Superior temporal gyrus (tissue), 1 donor: Measurements from ENCODE around the gene ARFGEF2.
"Not testable (repeated sequence)": the region's sequence is repeated elsewhere in the genome, so short reads cannot be mapped to it uniquely, and the experiment has no call there.

Source experiments
- DNase-seq: peaks from one replicate; pipeline ENCODE4 v3.0.0-alpha.2; 2016; ENCODE audit errors: extremely low spot score

Gene ARFGEF2

DNA sequence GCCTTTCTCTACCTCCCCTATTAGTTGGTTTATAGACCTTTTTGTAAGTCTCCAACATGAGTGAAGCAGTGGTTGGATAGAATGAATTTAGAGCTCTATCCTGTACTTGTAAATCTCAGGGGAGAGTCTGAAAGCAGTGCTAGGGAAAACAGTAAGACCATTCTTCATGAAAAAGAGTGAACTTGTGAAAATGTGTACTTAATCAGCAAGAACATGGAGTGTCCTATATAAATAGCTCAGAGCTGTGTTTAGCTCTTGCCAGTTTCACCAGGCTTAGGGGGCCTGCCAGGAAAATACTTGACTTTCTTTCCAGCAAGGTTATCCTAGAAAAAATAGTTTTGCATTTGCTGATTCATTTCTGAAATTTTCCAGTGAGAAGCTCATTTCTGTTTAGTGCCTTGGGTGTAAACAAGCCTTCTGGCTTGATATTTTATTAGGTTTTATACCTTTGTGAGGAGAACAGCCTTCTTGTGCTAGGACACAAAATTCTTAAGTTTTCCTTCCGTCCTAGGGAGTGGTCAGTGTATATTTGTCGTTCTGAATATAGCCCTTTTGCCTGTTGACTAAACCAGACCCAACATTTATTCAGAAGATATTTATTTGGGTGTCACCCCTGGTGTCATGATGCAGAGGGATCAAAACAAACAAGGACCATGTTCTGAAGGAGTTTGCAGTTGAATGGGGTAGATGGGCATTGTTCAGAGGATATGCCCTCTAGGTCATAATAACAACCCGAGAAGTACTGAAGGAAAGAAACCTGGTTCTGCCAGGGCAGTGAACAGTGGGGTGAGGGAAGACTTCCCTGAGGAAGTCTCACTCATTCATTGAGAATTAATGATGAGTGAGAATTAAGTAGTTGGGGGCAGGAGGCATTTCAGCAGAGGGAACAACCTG lies 7.6 kb downstream of the ARFGEF2 start:
- DNase-seq, result peak; percentile 79

DNA sequence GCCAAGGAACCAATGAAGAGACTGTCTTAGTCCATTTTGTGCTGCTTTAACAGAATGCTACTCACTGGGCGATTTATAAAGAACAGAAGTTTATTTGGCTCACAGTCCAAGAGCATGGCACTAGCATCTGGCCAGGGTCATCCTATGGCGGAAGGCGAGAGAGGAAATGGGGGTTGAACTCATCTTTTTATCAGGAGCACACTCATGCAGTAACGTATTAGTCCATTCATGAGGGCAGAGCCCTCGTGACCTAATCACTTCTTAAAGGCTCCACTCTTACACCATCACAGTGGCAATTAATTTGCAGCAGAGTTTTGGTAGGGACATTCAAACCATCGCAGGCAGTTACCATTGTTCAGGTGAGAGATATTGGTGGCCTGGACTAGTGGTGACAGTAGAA lies 8.5 kb downstream of the ARFGEF2 start:
- DNase-seq, result no peak

DNA sequence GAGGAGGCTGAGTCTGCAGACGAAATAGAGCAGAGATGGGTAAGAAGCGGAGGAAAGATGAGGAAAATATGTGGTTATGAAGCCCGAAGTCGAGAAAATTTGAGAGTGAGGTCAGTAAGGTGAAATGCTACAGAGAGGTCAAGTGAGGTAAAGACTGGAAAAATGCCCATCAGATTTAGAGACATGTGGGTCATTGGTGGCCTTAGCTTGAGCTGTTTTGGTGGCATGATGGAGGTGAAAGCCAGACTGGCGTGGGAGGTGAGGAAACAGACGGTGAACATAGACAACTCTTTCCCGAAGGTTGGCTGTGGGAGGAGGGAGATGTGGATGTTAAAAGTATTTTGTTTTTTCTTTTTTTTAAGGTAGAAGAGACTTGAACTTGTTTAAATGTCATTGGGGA lies 9.4 kb downstream of the ARFGEF2 start:
- no peak for DNase-seq

DNA sequence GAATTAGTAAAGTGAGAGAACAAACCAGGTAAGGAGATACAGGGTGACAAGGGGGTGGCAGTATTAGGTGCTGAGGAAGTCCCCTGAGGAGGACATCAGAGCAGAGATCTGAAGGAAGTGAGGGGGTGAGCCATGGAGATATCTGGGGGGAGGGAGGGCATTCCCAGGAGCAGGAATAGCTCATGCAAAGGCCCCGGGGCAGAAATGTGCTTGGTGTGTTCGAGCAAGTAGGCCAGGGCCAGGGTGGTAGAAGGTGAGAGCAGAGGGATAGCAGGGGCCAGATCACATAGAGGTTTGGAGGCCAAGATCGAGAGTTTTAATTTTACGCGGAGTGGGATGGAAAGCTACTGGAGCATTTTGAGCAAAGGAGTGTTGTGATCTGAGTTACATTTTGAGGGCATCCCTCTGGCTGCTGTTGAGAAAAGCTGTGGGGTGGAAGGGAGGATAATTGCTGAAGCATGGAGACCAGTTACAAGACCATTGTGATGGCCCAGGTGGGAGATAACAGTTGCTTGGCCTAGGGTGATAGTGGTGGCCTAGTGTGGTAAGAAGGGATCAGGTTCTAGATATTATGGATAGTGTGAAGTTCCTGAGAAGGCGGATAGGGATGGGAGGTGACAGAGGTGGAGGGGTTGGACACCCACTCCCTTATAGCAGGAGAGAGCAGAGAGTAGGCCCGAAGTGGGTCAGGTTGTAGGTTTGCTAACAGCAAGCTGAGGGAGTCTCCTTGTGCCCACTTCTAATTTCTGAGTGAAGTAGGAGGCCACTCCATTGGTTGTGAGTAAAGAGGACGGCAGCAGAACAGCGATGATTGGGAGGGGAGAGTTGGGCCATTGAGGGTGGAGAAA lies 10.2 kb downstream of the ARFGEF2 start:
- DNase-seq, result no peak

GRCh38 chr20:48932375-48932941 lies 10.9 kb downstream of the ARFGEF2 start:
- no peak for DNase-seq

GRCh38 chr20:48933017-48933766 lies 11.7 kb downstream of the ARFGEF2 start:
- no peak for DNase-seq

DNA sequence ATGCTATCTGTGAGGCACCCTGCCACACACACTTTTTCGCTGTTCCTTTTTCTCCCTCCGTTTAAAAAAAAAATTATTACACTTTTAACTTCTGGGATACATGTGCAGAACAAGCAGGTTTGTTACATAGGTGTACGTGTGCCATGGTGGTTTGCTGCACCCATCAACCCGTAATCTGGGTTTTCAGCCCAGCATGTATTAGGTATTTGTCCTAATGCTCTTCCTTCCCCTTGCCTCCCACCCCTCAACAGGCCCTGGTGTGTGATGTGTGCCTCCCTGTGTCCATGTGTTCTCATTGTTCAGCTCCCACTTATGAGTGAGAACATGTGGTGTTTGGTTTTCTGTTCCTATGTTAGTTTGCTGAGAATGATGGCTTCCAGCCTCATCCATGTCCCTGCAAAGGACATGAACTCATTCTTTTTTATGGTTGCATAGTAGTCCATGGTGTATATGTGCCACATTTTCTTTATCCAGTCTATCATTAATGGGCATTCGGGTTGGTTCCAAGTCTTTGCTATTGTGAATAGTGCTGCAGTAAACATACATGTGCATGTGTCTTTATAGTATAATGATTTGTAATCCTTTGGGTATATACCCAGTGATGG lies 12.9 kb downstream of the ARFGEF2 start:
- not testable (repeated sequence) for DNase-seq

- not testable (repeated sequence) for DNase-seq
Observed at GRCh38 chr20:48934966-48935365, 13.5 kb downstream of the ARFGEF2 start.

DNA sequence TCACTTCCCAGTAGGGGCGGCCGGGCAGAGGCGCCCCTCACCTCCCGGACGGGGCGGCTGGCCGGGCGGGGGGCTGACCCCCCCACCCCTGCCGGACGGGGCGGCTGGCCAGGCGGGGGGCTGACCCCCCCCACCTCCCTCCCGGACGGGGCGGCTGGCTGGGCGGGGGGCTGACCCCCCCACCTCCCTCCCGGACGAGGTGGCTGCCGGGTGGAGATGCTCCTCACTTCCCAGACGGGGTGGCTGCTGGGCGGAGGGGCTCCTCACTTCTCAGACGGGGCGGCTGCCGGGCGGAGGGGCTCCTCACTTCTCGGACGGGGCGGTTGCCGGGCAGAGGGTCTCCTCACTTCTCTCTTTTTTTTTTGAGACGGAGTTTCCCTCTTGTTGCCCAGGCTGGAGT lies 14.7 kb downstream of the ARFGEF2 start:
- not testable (repeated sequence) for DNase-seq

DNA sequence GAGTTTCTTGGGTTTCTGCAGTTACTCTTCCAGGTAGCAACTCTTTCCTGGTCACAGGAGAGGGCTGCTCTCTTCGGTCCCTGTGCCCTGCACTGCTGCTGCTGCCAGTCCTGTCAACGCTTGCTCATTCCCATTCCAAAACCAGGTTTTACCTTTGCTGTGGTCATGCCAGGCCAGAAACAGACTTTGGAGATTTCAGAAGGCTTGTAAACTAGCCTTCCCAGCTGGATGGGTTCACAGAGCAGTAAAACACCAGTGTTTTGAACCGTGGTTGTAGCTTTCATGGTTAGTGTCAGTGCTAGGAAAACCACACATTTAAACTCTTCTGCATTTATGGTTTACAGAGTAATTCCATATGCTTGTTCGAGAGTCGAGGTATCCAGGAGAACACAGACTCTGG lies 16.2 kb downstream of the ARFGEF2 start:
- DNase-seq, result no peak

- DNase-seq, result no peak
Observed at GRCh38 chr20:48938670-48939069, 17.2 kb downstream of the ARFGEF2 start.

GRCh38 chr20:48940170-48940569 lies 18.7 kb downstream of the ARFGEF2 start:
- DNase-seq, result no peak

DNA sequence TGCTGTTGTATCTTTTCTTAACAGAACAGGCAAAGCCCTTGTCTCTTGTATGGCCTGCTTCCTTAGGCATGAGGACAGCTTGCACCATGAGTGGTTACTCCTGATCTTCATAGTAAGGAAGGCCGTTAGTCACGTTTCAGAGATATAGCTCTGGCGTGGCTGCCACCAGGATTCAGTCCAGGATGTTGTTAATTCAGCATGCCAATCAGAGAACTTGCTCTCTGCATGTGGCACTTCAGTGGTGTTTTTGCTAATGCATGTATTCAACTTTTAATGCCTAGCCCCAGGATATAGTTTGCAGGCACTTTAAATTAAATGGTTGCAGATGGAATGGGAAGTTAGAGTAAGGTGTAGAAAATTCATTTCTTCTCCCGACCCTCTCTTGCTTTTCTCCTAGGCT lies 20.0 kb downstream of the ARFGEF2 start:
- no peak for DNase-seq

GRCh38 chr20:48942730-48943129 lies 21.2 kb downstream of the ARFGEF2 start:
- DNase-seq, result no peak

- no peak for DNase-seq
Observed at GRCh38 chr20:48944663-48945297, 23.3 kb downstream of the ARFGEF2 start.

- no peak for DNase-seq
Observed at GRCh38 chr20:48945840-48946514, 24.5 kb downstream of the ARFGEF2 start.

DNA sequence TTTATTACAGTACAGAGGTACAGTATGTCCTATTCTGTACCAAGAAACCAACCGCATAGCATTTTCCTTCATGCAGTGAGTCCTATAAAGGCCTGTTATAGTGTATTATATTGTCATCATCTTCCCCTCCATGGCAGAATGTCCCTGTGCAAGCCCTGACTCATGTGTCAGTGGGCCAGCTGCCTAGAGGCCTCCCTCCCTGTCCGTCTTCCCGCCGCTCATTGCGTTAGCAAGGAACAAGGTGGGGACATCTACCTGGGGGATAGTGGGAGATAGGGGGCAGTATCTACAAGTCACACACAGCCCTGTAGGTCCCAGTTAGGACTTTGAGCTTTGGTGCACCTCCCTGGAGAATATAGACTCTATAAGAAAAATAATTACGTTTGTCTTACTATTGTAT lies 27.1 kb downstream of the ARFGEF2 start:
- DNase-seq, result no peak

GRCh38 chr20:48949304-48950170 lies 28.0 kb downstream of the ARFGEF2 start:
- DNase-seq, result no peak

DNA sequence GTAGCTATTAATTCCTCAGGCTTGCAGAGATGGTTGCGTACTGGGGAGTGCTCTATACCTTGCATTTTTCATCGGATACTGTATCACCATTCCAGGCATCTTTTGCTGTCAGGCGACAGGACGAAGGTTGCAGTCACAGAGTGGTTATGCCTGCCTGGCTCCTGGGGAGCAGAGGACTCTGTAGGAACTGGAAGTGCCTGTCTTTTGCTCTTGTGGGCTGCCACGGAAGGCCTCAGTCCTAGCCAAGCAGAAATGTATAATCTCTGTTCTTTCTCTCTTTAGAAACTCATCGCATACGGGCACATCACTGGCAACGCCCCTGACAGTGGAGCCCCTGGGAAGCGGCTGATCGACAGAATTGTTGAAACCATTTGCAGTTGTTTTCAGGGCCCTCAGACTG lies 29.5 kb downstream of the ARFGEF2 start:
- no peak for DNase-seq
